Stimulated activated CD4-positive, alpha-beta T cell treated with anti-CD3 and anti-CD28 coated beads, Interleukin-4, amount 100 ng/mL, for 48 hours (primary cell): ENCODE data around the gene TRRAP.

Source experiments
- DNase-seq, 2 donors: peaks; one replicate each; pipeline ENCODE4 v3.0.0-alpha.2; 2020; ENCODE audit warnings: low read depth in 2 of 2

Gene TRRAP

GRCh38 chr7:99061001-99061776, 182.9 kb downstream of the TRRAP start:
- DNase-seq = no peak
